DND-41 (cell line): ENCODE data around the gene SUSD6.

Experiments
- ATAC-seq: fragments of 200-7000 bp; cut with Tn5 transposase; 3 replicates; pipeline ENCODE4 v1.9.1; 2021; ENCODE audit warnings: low read depth; ENCODE audit not compliant: insufficient read depth
- DNase-seq: peaks from one replicate; pipeline ENCODE4 v3.0.0-alpha.2; 2020
- H2AFZ ChIP-seq: 2 replicates; pipeline ENCODE4 v1.6.0; 2012; ENCODE audit warnings: low read depth, low read length
- H3K27ac ChIP-seq: 2 replicates; pipeline ENCODE4 v1.5.1; 2012; ENCODE audit warnings: low read length, inconsistent platforms
- H3K27me3 ChIP-seq: fragments of 200-600 bp; sonication (generic); 2 replicates; pipeline ENCODE4 v1.6.0; 2012; ENCODE audit warnings: low read length, mild to moderate bottlenecking, inconsistent platforms; ENCODE audit not compliant: insufficient read depth, poor library complexity
- H3K36me3 ChIP-seq: 2 replicates; pipeline ENCODE4 v1.5.1; 2012; ENCODE audit warnings: low read length, inconsistent platforms; ENCODE audit not compliant: insufficient read depth
- H3K4me1 ChIP-seq: 2 replicates; pipeline ENCODE4 v1.5.1; 2012; ENCODE audit warnings: mild to moderate bottlenecking, low read length; ENCODE audit not compliant: insufficient read depth
- H3K4me2 ChIP-seq: 2 replicates; pipeline ENCODE4 v1.6.0; 2012; ENCODE audit warnings: mild to moderate bottlenecking, moderate library complexity, low read length, inconsistent platforms; ENCODE audit not compliant: insufficient read depth
- H3K4me3 ChIP-seq, 2 experiments: fragments of 200-600 bp in 1 of 2; shearing (Covaris generic) in 1 of 2; 2 replicates each; pipeline ENCODE4 v1.5.1; 2012 to 2016; ENCODE audit warnings: inconsistent platforms in 2 of 2, low read length in 2 of 2, mild to moderate bottlenecking in 2 of 2, low read depth in 1 of 2, moderate library complexity in 1 of 2
- H3K79me2 ChIP-seq: 2 replicates; pipeline ENCODE4 v1.6.0; 2012; ENCODE audit warnings: low read length, inconsistent platforms; ENCODE audit not compliant: insufficient read depth
- H3K9ac ChIP-seq: 2 replicates; pipeline ENCODE4 v1.6.0; 2012; ENCODE audit warnings: low read depth, mild to moderate bottlenecking, inconsistent platforms, low read length, moderate library complexity
- H3K9me3 ChIP-seq: 2 replicates; pipeline ENCODE4 v1.5.1; 2012; ENCODE audit warnings: low read length, moderate library complexity, mild to moderate bottlenecking, inconsistent platforms; ENCODE audit not compliant: insufficient read depth, severe bottlenecking
- H4K20me1 ChIP-seq: 2 replicates; pipeline ENCODE4 v1.6.0; 2012; ENCODE audit warnings: low read length; ENCODE audit not compliant: insufficient read depth
- CTCF ChIP-seq: IDR thresholded peaks from 2 replicates; pipeline ENCODE4 v1.5.1; 2012; ENCODE audit warnings: borderline replicate concordance, low read length, moderate library complexity, mild to moderate bottlenecking; ENCODE audit not compliant: poor library complexity, severe bottlenecking; ENCODE audit errors: extremely low read depth
- EZH2 ChIP-seq: IDR thresholded peaks from 3 replicates; pipeline ENCODE4 v1.6.1; 2012; ENCODE audit warnings: borderline replicate concordance, low read depth, mild to moderate bottlenecking, moderate library complexity, low read length, inconsistent platforms; ENCODE audit not compliant: severe bottlenecking

Gene SUSD6

GRCh38 chr14:69708049-69708448, 96.7 kb downstream of the SUSD6 start:
- peaks cover 49% of the 10 kb centered on the region for H3K36me3 ChIP-seq
- H3K4me1 ChIP-seq = no peaks in the 10 kb centered on the region

GRCh38 chr14:69708586-69709560, 97.5 kb downstream of the SUSD6 start:
- Histone ChIP-seq H3K4me1 (no peaks in the 10 kb centered on the region), H3K27me3 (no peaks in the 10 kb centered on the region), H3K4me2 (no peak overlapping the region), H3K9me3 (no peaks in the 10 kb centered on the region), H4K20me1 (no peaks in the 10 kb centered on the region), H3K36me3 (peaks cover 49% of the 10 kb centered on the region), H2AFZ (no peak overlapping the region), H3K27ac (no peak overlapping the region), H3K4me3 (no peak overlapping the region), H3K79me2 (no peaks in the 10 kb centered on the region), H3K9ac (no peak overlapping the region)
- TF ChIP-seq CTCF = peak; percentile 44
- no peak for TF ChIP-seq EZH2
- ATAC-seq (peak; percentile 72), DNase-seq (peak; percentile 26)

More at GRCh38 chr14:69708049-69708448, 96.7 kb downstream of the SUSD6 start:
- no peaks in the 10 kb centered on the region for H4K20me1 ChIP-seq
- no peaks in the 10 kb centered on the region for H3K79me2 ChIP-seq
- H3K27me3 ChIP-seq = no peaks in the 10 kb centered on the region
- no peaks in the 10 kb centered on the region for H3K9me3 ChIP-seq
- ATAC-seq (no peak), DNase-seq (no peak)
- no peak overlapping the region for H3K27ac ChIP-seq
- H3K9ac ChIP-seq = no peak overlapping the region
- no peak overlapping the region for H2AFZ ChIP-seq
- H3K4me2 ChIP-seq = no peak overlapping the region
- TF ChIP-seq EZH2 (no peak), CTCF (no peak)
- no peak overlapping the region for H3K4me3 ChIP-seq

- Histone ChIP-seq H3K27ac (no peak overlapping the region), H2AFZ (no peak overlapping the region), H3K79me2 (no peaks in the 10 kb centered on the region), H3K4me3 (no peak overlapping the region), H3K4me1 (no peaks in the 10 kb centered on the region), H3K4me2 (no peak overlapping the region), H3K36me3 (peaks cover 45% of the 10 kb centered on the region), H3K27me3 (no peaks in the 10 kb centered on the region), H3K9me3 (no peaks in the 10 kb centered on the region), H3K9ac (no peak overlapping the region), H4K20me1 (no peaks in the 10 kb centered on the region)
- ATAC-seq = no peak
- TF ChIP-seq CTCF (no peak), EZH2 (no peak)
- no peak for DNase-seq
These were observed 99.0 kb downstream of the SUSD6 start for GRCh38 chr14:69710378-69710777.
